Fibroblast of villous mesenchyme (primary cell): ENCODE data around the gene LRRC25. TPM values are rescaled to one million over a fixed set of nuclear protein-coding genes. Genes with fewer than 3 reads are reported as not detected.
"Not testable (repeated sequence)": the region's sequence is repeated elsewhere in the genome, so short reads cannot be mapped to it uniquely, and the experiment has no call there.

Experiments
- DNase-seq: peaks from one replicate; pipeline ENCODE4 v3.0.0-alpha.2; 2010; ENCODE audit warnings: low read depth
- H3K4me3 ChIP-seq: 2 replicates; pipeline ENCODE4 v1.5.1; 2011; ENCODE audit warnings: low read depth, mild to moderate bottlenecking, low read length
- CTCF ChIP-seq: IDR thresholded peaks from 2 replicates; pipeline ENCODE4 v1.5.1; 2012; ENCODE audit warnings: low read depth, mild to moderate bottlenecking, low read length; ENCODE audit not compliant: insufficient read depth
- total RNA-seq: library from RNA; depleted of rRNA; stranded (reverse); fragments of >200 nt; gene quantifications from 2 replicates; pipeline ENCODE4 v1.2.3, GENCODE V29; 2012

LRRC25 gene
- total RNA-seq, 1 donor, result under 0.01 TPM

GRCh38 chr19:18385675-18386542 is 11.5 kb downstream of the LRRC25 start, which contains the start of gene GDF15:
TSS of gene GDF15 (plus strand) at chr19:18386158. CDS start at chr19:18386190, 32 bp downstream.
- DNase-seq, result peak; percentile 96
- peak within 1 kb of the TSS; percentile 92 for H3K4me3 ChIP-seq
- peak; percentile 85 for TF ChIP-seq CTCF

- no peak for DNase-seq
- no peak overlapping the region for H3K4me3 ChIP-seq
- TF ChIP-seq CTCF, result no peak
These were observed 12.1 kb downstream of the LRRC25 start for GRCh38 chr19:18385359-18385674.

GRCh38 chr19:18384775-18385174 is 12.6 kb downstream of the LRRC25 start:
- no peak overlapping the region for H3K4me3 ChIP-seq
- DNase-seq, result no peak
- TF ChIP-seq CTCF, result no peak

GRCh38 chr19:18383622-18384021 is 13.8 kb downstream of the LRRC25 start:
- DNase-seq, result not testable (repeated sequence)

GRCh38 chr19:18380843-18381242 is 16.6 kb downstream of the LRRC25 start:
- no peak overlapping the region for H3K4me3 ChIP-seq
- no peak for DNase-seq
- no peak for TF ChIP-seq CTCF

More at GRCh38 chr19:18383622-18384021, 13.8 kb downstream of the LRRC25 start:
- not testable (repeated sequence) for H3K4me3 ChIP-seq

GRCh38 chr19:18379803-18380747 is 17.3 kb downstream of the LRRC25 start:
- no peak for TF ChIP-seq CTCF
- no peak overlapping the region for H3K4me3 ChIP-seq
- DNase-seq, result peak; percentile 83

GRCh38 chr19:18377026-18377425 is 20.4 kb downstream of the LRRC25 start:
- no peak overlapping the region for H3K4me3 ChIP-seq
- DNase-seq, result no peak
- no peak for TF ChIP-seq CTCF
